Activated effector memory CD4-positive, alpha-beta T cell treated with Interleukin-2 at 50 U/mL for 16 hours (primary cell): ENCODE measurements around the gene KLF5.
"Not testable (repeated sequence)": the region's sequence is repeated elsewhere in the genome, so short reads cannot be mapped to it uniquely, and the experiment has no call there.

Experiments
- DNase-seq: peaks from one replicate; pipeline ENCODE4 v3.0.0-alpha.2; 2020

KLF5 gene

GRCh38 chr13:73090116-73090822 lies 31.5 kb downstream of the KLF5 start:
- DNase-seq: no peak

DNA sequence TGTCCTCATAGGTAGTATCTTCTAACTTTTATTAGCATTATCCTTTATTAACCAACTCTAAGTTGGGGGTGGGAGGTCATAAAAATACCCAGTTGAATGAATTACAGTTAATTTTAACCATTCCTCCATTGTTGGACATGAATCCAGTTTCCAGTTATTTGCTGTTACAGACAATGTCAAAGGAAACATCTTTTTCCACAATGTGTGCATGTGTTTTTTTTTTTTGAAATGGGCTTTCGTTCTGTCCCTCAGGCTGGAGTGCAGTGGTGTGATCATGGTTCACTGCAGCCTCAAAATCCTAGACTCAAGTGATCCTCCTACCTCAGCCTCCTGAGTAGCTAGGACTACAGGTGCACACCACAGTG lies 32.0 kb downstream of the KLF5 start:
- DNase-seq: no peak

GRCh38 chr13:73092829-73093228 lies 34.0 kb downstream of the KLF5 start:
- DNase-seq: no peak

GRCh38 chr13:73096173-73096572 lies 37.4 kb downstream of the KLF5 start:
- no peak for DNase-seq

DNA sequence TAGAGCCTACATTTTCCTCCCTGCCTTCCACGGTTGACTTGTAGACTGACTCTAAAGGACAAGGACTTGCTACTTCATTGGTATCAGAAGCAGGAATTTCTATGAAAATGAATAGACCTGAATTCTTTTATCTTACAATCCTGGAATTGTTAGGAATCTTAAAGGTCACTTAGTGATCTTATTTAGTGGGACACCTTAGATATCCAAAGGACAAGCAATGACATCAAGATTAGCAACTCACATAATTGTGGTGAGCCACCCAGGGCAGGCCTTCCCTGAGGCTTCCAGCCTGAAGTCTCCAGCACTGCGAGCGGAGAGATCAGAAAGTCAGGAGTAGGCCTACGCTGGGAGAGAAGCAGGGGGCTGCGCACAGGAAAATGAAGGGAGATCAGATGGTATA lies 37.8 kb downstream of the KLF5 start:
- no peak for DNase-seq

DNA sequence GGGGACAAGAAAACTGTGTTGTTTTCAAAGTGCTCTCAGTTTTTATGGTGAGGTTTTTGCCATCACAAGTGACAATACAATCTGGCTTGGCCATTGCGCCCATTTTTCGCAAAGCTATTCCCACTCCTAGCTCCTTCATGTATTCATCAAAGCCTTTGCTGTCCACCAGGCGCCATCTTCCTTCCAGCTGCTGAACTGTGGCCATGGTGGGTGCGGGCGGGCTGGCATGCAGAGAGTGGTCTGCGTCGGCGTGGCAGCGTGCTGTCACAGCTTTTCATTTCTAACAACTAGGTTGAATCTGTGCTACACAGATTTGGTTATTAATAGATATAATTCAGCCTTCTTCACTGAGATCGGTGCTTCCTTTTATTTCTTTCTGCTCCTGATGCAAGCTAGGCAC lies 42.0 kb downstream of the KLF5 start:
- DNase-seq: not testable (repeated sequence)

DNA sequence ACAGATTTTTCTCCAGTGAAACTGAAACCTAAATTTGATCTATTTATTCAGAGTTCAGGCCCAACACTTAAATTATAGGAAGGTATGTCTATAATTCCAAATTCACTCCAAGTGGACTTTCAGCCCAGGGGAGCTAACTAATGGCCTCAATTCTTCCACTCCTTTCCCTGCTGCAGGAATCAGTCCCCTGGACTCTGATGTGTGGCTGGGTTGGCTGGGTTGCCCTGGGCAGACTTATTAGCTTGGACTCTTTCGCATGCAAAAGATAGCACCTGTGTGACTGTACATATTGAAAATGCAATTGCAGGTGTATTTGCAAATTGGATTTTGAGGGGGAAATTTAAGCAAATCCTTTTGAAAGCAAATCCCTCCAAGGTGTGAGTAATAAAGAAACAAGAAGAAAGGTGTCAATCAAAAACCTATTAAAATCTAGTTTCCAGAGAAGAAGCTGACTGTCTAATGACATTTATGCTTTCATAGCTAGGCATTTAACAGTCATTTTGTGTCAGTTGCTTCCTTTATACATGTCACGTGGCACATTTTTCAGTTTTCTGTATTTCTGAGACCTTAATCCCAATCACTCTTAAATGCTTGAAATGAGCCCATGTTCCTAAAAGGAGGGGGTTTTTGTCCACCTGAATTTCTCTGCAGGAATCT lies 42.7 kb downstream of the KLF5 start:
- no peak for DNase-seq

GRCh38 chr13:73103238-73103637 lies 44.4 kb downstream of the KLF5 start:
- DNase-seq: no peak

GRCh38 chr13:73106513-73107178 lies 47.8 kb downstream of the KLF5 start:
- DNase-seq: no peak

- DNase-seq: no peak
Measured at GRCh38 chr13:73107481-73107880, 48.7 kb downstream of the KLF5 start.

GRCh38 chr13:73107970-73108369 lies 49.2 kb downstream of the KLF5 start:
- no peak for DNase-seq

- DNase-seq: no peak
Measured at GRCh38 chr13:73109288-73109899, 50.6 kb downstream of the KLF5 start.

GRCh38 chr13:73109969-73110368 lies 51.2 kb downstream of the KLF5 start:
- DNase-seq: no peak

DNA sequence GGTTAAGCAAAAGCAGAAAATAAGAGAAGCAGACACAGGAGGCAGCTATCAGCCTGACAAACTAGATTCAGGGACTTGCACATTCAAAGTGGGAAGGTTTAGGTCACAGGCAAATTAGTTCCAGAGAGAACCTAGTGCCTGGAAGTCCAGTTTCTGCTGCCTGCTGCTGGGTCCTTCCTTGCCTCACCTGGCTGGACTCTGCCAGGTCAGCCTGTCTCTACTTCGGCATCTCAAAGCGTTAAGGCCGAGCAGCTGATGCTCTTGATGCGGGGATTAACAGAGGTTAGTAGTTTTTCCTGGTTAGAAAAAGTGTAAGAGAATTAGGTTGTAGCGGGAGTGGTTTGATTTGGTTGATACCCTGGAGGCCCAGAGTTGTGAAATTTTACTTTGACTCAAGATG lies 52.0 kb downstream of the KLF5 start:
- no peak for DNase-seq

- DNase-seq: no peak
Measured at GRCh38 chr13:73111331-73111730, 52.5 kb downstream of the KLF5 start.

DNA sequence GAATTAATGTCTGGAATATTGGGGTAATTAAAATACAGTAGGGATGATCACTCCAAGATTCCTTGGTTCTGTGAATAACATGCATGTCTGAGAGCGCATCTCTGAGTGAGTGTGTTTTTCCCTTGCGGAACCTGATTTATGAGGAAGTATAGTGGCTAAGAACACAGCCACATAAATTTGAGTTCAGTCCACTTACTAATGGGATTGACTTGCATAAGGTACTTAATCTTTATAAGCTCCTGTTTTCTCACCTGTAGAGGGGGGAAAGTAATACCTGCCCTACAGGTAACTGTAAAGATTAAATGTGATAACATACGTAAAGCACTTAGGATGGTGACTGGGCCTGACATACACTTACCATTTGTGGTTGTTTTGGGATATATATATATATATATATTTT lies 60.8 kb downstream of the KLF5 start:
- DNase-seq: no peak
